WTC11 (cell line): ENCODE measurements around the gene ACSL1.

Source experiments
- CREB1 ChIP-seq: sonication (generic); formaldehyde crosslinking; IDR thresholded peaks from 2 replicates; pipeline ENCODE4 v1.8.0; 2023; ENCODE audit warnings: mild to moderate bottlenecking, missing genetic modification reagents
- ZNF263 ChIP-seq: sonication (generic); formaldehyde crosslinking; IDR thresholded peaks from 2 replicates; pipeline ENCODE4 v1.8.1; 2022; ENCODE audit warnings: low read depth, mild to moderate bottlenecking, moderate library complexity, missing genetic modification reagents
- TF ChIP-seq, protein P1 (sequence below): fragments of 200-600 bp; IDR thresholded peaks from 2 replicates; pipeline ENCODE4 v1.8.0; 2022; ENCODE audit warnings: antibody characterized with exemption
- TF ChIP-seq, protein P2 (sequence below): sonication (generic); formaldehyde crosslinking; IDR thresholded peaks from 2 replicates; pipeline ENCODE4 v1.8.1; 2023; ENCODE audit warnings: mild to moderate bottlenecking, missing genetic modification reagents

GRCh38 chr4:184755278-184755677 is 70.5 kb downstream of the ACSL1 start:
- no peak for TF ChIP-seq ZNF263 (CRISPR knock-in tag)
- no peak for TF ChIP-seq CREB1
- TF ChIP-seq, protein P1, sequence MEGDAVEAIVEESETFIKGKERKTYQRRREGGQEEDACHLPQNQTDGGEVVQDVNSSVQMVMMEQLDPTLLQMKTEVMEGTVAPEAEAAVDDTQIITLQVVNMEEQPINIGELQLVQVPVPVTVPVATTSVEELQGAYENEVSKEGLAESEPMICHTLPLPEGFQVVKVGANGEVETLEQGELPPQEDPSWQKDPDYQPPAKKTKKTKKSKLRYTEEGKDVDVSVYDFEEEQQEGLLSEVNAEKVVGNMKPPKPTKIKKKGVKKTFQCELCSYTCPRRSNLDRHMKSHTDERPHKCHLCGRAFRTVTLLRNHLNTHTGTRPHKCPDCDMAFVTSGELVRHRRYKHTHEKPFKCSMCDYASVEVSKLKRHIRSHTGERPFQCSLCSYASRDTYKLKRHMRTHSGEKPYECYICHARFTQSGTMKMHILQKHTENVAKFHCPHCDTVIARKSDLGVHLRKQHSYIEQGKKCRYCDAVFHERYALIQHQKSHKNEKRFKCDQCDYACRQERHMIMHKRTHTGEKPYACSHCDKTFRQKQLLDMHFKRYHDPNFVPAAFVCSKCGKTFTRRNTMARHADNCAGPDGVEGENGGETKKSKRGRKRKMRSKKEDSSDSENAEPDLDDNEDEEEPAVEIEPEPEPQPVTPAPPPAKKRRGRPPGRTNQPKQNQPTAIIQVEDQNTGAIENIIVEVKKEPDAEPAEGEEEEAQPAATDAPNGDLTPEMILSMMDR, result no peak
- TF ChIP-seq, protein P2, sequence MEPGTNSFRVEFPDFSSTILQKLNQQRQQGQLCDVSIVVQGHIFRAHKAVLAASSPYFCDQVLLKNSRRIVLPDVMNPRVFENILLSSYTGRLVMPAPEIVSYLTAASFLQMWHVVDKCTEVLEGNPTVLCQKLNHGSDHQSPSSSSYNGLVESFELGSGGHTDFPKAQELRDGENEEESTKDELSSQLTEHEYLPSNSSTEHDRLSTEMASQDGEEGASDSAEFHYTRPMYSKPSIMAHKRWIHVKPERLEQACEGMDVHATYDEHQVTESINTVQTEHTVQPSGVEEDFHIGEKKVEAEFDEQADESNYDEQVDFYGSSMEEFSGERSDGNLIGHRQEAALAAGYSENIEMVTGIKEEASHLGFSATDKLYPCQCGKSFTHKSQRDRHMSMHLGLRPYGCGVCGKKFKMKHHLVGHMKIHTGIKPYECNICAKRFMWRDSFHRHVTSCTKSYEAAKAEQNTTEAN, result no peak
